Colonic mucosa (tissue), 4 donors: ENCODE data around the gene ROBO4. TPM values are rescaled to one million over a fixed set of nuclear protein-coding genes. Genes with fewer than 3 reads are reported as not detected.

Experiments used
- DNase-seq: peaks from one replicate; pipeline ENCODE4 v3.0.0-alpha.2; 2020
- H3K27ac ChIP-seq: fragments of 200-600 bp; one replicate; pipeline ENCODE4 v1.8.0; 2021
- H3K27me3 ChIP-seq: fragments of 200-600 bp; one replicate; pipeline ENCODE4 v1.8.0; 2021
- H3K36me3 ChIP-seq: fragments of 200-600 bp; one replicate; pipeline ENCODE4 v1.8.0; 2021
- H3K4me1 ChIP-seq: fragments of 200-600 bp; one replicate; pipeline ENCODE4 v1.8.0; 2021; ENCODE audit warnings: mild to moderate bottlenecking
- H3K4me3 ChIP-seq: fragments of 200-600 bp; one replicate; pipeline ENCODE4 v1.8.0; 2021
- H3K9ac ChIP-seq, 2 donors: one replicate each; pipeline ENCODE4 v1.7.0; 2013; ENCODE audit warnings: control low read depth in 2 of 2, low read depth in 2 of 2, low read length in 2 of 2
- H3K9me3 ChIP-seq: fragments of 200-600 bp; one replicate; pipeline ENCODE4 v1.8.0; 2021
- CTCF ChIP-seq: fragments of 200-600 bp; IDR thresholded peaks from one replicate; pipeline ENCODE4 v1.8.0; 2022; ENCODE audit warnings: antibody characterized with exemption, mild to moderate bottlenecking
- intact Hi-C: fragments of 100-400 bp; cut with DNase I; formaldehyde crosslinking; loops from one replicate; pipeline ENCODE4 v1.14.1; 2022
- total RNA-seq, 2 donors: library from RNA; stranded (reverse); fragmentation: NEBNext Ultra II Directional in 1 of 2; extraction: Animal tissue kit (Norgen Biotek cat#: 25700) in 1 of 2; gene quantifications; one replicate each; pipeline ENCODE4 v1.2.1, GENCODE V29; 2021
- donor health status: healthy.
- donor health status: DM: no; HTN: no; CAD: no.
- donor health status: DM: no; HTN: no; CAD: no.

ROBO4 gene
- total RNA-seq, 2 donors from 2014 or later = 4.0 to 5.0 TPM

- H3K9ac ChIP-seq = no peak overlapping the region
- no peak overlapping the region for H3K4me3 ChIP-seq
- TF ChIP-seq CTCF = no peak
- H3K27me3 ChIP-seq = peaks cover 31% of the 10 kb centered on the region
- H3K36me3 ChIP-seq = no peaks in the 10 kb centered on the region
- H3K9me3 ChIP-seq = no peaks in the 10 kb centered on the region
- intact Hi-C loops = no loop called here
- no peak for DNase-seq
- H3K27ac ChIP-seq = no peak overlapping the region
- peaks cover 6% of the 10 kb centered on the region for H3K4me1 ChIP-seq
Observed at GRCh38 chr11:124872280-124872679, 25.4 kb downstream of the ROBO4 start.

GRCh38 chr11:124870430-124870829 is 27.2 kb downstream of the ROBO4 start:
- H3K9ac ChIP-seq = no peak overlapping the region
- H3K9me3 ChIP-seq = no peaks in the 10 kb centered on the region
- no peak overlapping the region for H3K27ac ChIP-seq
- no peaks in the 10 kb centered on the region for H3K36me3 ChIP-seq
- intact Hi-C loops = no loop called here
- no peak overlapping the region for H3K4me3 ChIP-seq
- TF ChIP-seq CTCF = no peak
- peaks cover 11% of the 10 kb centered on the region for H3K4me1 ChIP-seq
- H3K27me3 ChIP-seq = peaks cover 50% of the 10 kb centered on the region
- DNase-seq = no peak

- Histone ChIP-seq H3K9ac (no peak overlapping the region), H3K36me3 (no peaks in the 10 kb centered on the region), H3K9me3 (no peaks in the 10 kb centered on the region), H3K4me1 (peaks cover 11% of the 10 kb centered on the region), H3K4me3 (no peak overlapping the region), H3K27me3 (peaks cover 55% of the 10 kb centered on the region), H3K27ac (no peak overlapping the region)
- intact Hi-C loops = no loop called here
- DNase-seq = no peak
- TF ChIP-seq CTCF = no peak
Observed at GRCh38 chr11:124869856-124870387, 27.7 kb downstream of the ROBO4 start.

- Histone ChIP-seq H3K9ac (no peak overlapping the region), H3K4me3 (no peak overlapping the region), H3K27me3 (peaks cover 61% of the 10 kb centered on the region), H3K4me1 (peaks cover 11% of the 10 kb centered on the region), H3K27ac (no peak overlapping the region), H3K9me3 (no peaks in the 10 kb centered on the region), H3K36me3 (no peaks in the 10 kb centered on the region)
- intact Hi-C loops = no loop called here
- no peak for TF ChIP-seq CTCF
- DNase-seq = no peak
Observed at GRCh38 chr11:124869331-124869730, 28.3 kb downstream of the ROBO4 start.

GRCh38 chr11:124868331-124869274 is 29.1 kb downstream of the ROBO4 start:
- Histone ChIP-seq H3K27me3 (peaks cover 68% of the 10 kb centered on the region), H3K27ac (no peak overlapping the region), H3K36me3 (no peaks in the 10 kb centered on the region), H3K4me3 (no peak overlapping the region), H3K9me3 (no peaks in the 10 kb centered on the region), H3K9ac (no peak overlapping the region), H3K4me1 (peaks cover 11% of the 10 kb centered on the region)
- no peak for DNase-seq
- TF ChIP-seq CTCF = no peak
- intact Hi-C loops = no loop called here
